SU-DHL-6 (cell line): ENCODE data around the gene RLBP1.

Source experiments
- H2AFZ ChIP-seq: fragments of 200-600 bp; sonication (generic); 2 replicates; pipeline ENCODE4 v1.6.1; 2014; ENCODE audit warnings: low read depth, mild to moderate bottlenecking, moderate library complexity, mixed read lengths, antibody characterized with exemption, low read length; ENCODE audit not compliant: severe bottlenecking
- H3F3A ChIP-seq: fragments of 200-600 bp; shearing (Covaris generic); 2 replicates; pipeline ENCODE4 v1.6.0; 2016; ENCODE audit warnings: antibody characterized with exemption, mild to moderate bottlenecking; ENCODE audit not compliant: insufficient read depth
- H3K27ac ChIP-seq: fragments of 200-600 bp; sonication (generic); 2 replicates; pipeline ENCODE4 v1.5.1; 2016; ENCODE audit warnings: low read depth, mild to moderate bottlenecking, low read length, moderate library complexity, mixed read lengths
- H3K27me3 ChIP-seq: fragments of 200-600 bp; sonication (generic), shearing (Covaris generic); 2 replicates; pipeline ENCODE4 v1.6.0; 2014; ENCODE audit warnings: mild to moderate bottlenecking, low read length
- H3K36me3 ChIP-seq: fragments of 200-600 bp; sonication (generic); 2 replicates; pipeline ENCODE4 v1.6.1; 2014; ENCODE audit warnings: mild to moderate bottlenecking, low read length, mixed read lengths
- H3K4me2 ChIP-seq: fragments of 300-600, 200-600 bp; shearing (Covaris generic), sonication (generic); 2 replicates; pipeline ENCODE4 v1.6.0; 2014; ENCODE audit warnings: low read length, low read depth, mild to moderate bottlenecking; ENCODE audit not compliant: poor library complexity, severe bottlenecking
- H3K4me3 ChIP-seq: fragments of 200-600 bp; sonication (generic); 2 replicates; pipeline ENCODE4 v1.5.1; 2014; ENCODE audit warnings: antibody characterized with exemption, low read length, mild to moderate bottlenecking, mixed read lengths; ENCODE audit not compliant: insufficient read depth, poor library complexity, severe bottlenecking
- H3K79me2 ChIP-seq: fragments of 200-600 bp; sonication (generic); 2 replicates; pipeline ENCODE4 v1.6.1; 2014; ENCODE audit warnings: mild to moderate bottlenecking, low read length, moderate library complexity; ENCODE audit not compliant: insufficient read depth
- H3K9ac ChIP-seq: fragments of 200-600 bp; sonication (generic); 2 replicates; pipeline ENCODE4 v1.7.0; 2014; ENCODE audit warnings: mild to moderate bottlenecking, low read length
- H3K9me2 ChIP-seq: fragments of 200-600 bp; sonication (generic); replicated peaks from 2 replicates; pipeline ENCODE4 v1.6.1; 2014; ENCODE audit warnings: low read length; ENCODE audit not compliant: insufficient read depth
- H3K9me3 ChIP-seq: fragments of 200-600 bp; sonication (generic); 2 replicates; pipeline ENCODE4 v1.6.1; 2014; ENCODE audit warnings: low read length, mixed read lengths; ENCODE audit not compliant: insufficient read depth
- H4K20me1 ChIP-seq: fragments of 200-600 bp; sonication (generic); 2 replicates; pipeline ENCODE4 v1.6.1; 2014; ENCODE audit warnings: low read depth, mild to moderate bottlenecking, antibody characterized with exemption, low read length, moderate library complexity, mixed read lengths
- EZH2phosphoT487 ChIP-seq: fragments of 200-600 bp; sonication (generic), shearing (Covaris generic); conservative IDR thresholded peaks from 2 replicates; pipeline ENCODE4 v1.6.1; 2018; ENCODE audit warnings: mild to moderate bottlenecking, antibody characterized with exemption, low read length, moderate library complexity, mixed read lengths
- TF ChIP-seq, protein P1 (sequence below): fragments of 200-600 bp; sonication (generic); IDR thresholded peaks from one replicate; pipeline ENCODE4 v1.5.1; 2017; ENCODE audit warnings: antibody characterized with exemption, mild to moderate bottlenecking, low read length, moderate library complexity; ENCODE audit not compliant: insufficient read depth, poor library complexity, severe bottlenecking

RLBP1 gene

GRCh38 chr15:89226359-89227221 lies 5.2 kb upstream of the RLBP1 start:
- no peaks in the 10 kb centered on the region for H3K36me3 ChIP-seq
- H3K9me2 ChIP-seq: no peaks in the 10 kb centered on the region
- no peak overlapping the region for H3K27ac ChIP-seq
- TF ChIP-seq EZH2phosphoT487: no peak
- TF ChIP-seq, protein P1, sequence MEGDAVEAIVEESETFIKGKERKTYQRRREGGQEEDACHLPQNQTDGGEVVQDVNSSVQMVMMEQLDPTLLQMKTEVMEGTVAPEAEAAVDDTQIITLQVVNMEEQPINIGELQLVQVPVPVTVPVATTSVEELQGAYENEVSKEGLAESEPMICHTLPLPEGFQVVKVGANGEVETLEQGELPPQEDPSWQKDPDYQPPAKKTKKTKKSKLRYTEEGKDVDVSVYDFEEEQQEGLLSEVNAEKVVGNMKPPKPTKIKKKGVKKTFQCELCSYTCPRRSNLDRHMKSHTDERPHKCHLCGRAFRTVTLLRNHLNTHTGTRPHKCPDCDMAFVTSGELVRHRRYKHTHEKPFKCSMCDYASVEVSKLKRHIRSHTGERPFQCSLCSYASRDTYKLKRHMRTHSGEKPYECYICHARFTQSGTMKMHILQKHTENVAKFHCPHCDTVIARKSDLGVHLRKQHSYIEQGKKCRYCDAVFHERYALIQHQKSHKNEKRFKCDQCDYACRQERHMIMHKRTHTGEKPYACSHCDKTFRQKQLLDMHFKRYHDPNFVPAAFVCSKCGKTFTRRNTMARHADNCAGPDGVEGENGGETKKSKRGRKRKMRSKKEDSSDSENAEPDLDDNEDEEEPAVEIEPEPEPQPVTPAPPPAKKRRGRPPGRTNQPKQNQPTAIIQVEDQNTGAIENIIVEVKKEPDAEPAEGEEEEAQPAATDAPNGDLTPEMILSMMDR: no peak
- H3K9me3 ChIP-seq: no peaks in the 10 kb centered on the region
- no peaks in the 10 kb centered on the region for H3K79me2 ChIP-seq
- H4K20me1 ChIP-seq: no peaks in the 10 kb centered on the region
- H3K27me3 ChIP-seq: no peaks in the 10 kb centered on the region
- no peak overlapping the region for H2AFZ ChIP-seq
- no peak overlapping the region for H3K9ac ChIP-seq
- H3K4me2 ChIP-seq: no peak overlapping the region
- no peak overlapping the region for H3K4me3 ChIP-seq
- no peaks in the 10 kb centered on the region for H3F3A ChIP-seq

DNA sequence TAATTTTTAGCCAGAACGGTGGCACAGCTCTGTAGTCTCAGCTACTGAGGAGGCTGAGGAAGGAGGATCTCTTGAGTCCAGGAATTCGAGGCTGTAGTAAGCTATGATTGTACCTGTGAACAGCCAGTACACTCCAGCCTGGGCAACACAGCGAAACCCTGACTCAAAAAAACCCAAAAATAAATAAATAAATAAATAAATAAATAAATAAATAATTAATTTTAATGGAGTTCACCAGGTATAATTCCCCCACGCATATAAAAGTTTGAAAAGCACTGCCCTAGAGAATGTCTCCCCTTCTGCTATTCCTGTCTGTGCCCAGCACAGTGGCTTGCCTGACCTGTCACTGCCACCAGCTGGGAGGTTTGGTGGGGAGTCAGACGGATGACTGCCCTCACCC lies 4.2 kb upstream of the RLBP1 start:
- Histone ChIP-seq H3K4me3 (no peak overlapping the region), H3K4me2 (no peak overlapping the region), H4K20me1 (no peaks in the 10 kb centered on the region), H3K9me3 (no peaks in the 10 kb centered on the region), H3K27me3 (no peaks in the 10 kb centered on the region), H3K9ac (no peak overlapping the region), H3K79me2 (no peaks in the 10 kb centered on the region), H3F3A (no peaks in the 10 kb centered on the region), H3K27ac (no peak overlapping the region), H3K9me2 (no peaks in the 10 kb centered on the region), H2AFZ (no peak overlapping the region), H3K36me3 (no peaks in the 10 kb centered on the region)
- TF ChIP-seq EZH2phosphoT487: no peak
- TF ChIP-seq, protein P1: no peak

GRCh38 chr15:89218531-89218930 lies 2.8 kb downstream of the RLBP1 start:
- Histone ChIP-seq H4K20me1 (no peaks in the 10 kb centered on the region), H3K27me3 (no peaks in the 10 kb centered on the region), H3K27ac (no peak overlapping the region), H3F3A (no peaks in the 10 kb centered on the region), H3K9me3 (no peaks in the 10 kb centered on the region), H3K9ac (no peak overlapping the region), H3K4me3 (no peak overlapping the region), H3K4me2 (no peak overlapping the region), H3K9me2 (no peaks in the 10 kb centered on the region), H3K79me2 (no peaks in the 10 kb centered on the region), H3K36me3 (no peaks in the 10 kb centered on the region), H2AFZ (no peak overlapping the region)
- no peak for TF ChIP-seq EZH2phosphoT487
- TF ChIP-seq, protein P1: no peak
